ENCODE results near the gene MTNR1B. TPM values are rescaled to one million over a fixed set of nuclear protein-coding genes. Genes with fewer than 3 reads are reported as not detected.

MTNR1B gene
- total and polyA plus RNA-seq, 10 of the 15 experiments (the other 5 are each of a cell fraction or from before 2014, with no cell fraction given), result not detected

- TF ChIP-seq PAX8 (IDR thresholded peaks at IDR 0.05), result no peak
- TF ChIP-seq ZNF687 (IDR thresholded peaks at IDR 0.05), result no peak
- TF ChIP-seq MEF2A (IDR thresholded peaks at IDR 0.05; ENCODE audit: insufficient read depth, low read depth, low read length), result no peak
- TF ChIP-seq BHLHE40 (IDR thresholded peaks at IDR 0.05; ENCODE audit: borderline replicate concordance in 1 of 2, low read depth in 2 of 2, low read length in 1 of 2), result no peak
Measured at GRCh38 chr11:92978271-92979111, 9.0 kb downstream of the MTNR1B start (continued).

GRCh38 chr11:92979176-92979575 is 9.7 kb downstream of the MTNR1B start:
- CTCF ChIA-PET, result no interaction called here
- POLR2A ChIA-PET, result no interaction called here
- TF ChIP-seq SP1 (IDR thresholded peaks at IDR 0.05; ENCODE audit: low read depth, low read length), result no peak
- no peak for TF ChIP-seq CHD2 (IDR thresholded peaks at IDR 0.05; ENCODE audit: borderline replicate concordance, low read depth, low read length)
- no peak for TF ChIP-seq NFXL1 (IDR thresholded peaks at IDR 0.05; ENCODE audit: borderline replicate concordance)
- no peak for TF ChIP-seq POLR2AphosphoS5 (IDR thresholded peaks at IDR 0.05; ENCODE audit: low read length)
- no peak for TF ChIP-seq RCOR1 (conservative IDR thresholded peaks at IDR 0.05; ENCODE audit: low read depth, low read length)
- TF ChIP-seq NFIC (IDR thresholded peaks at IDR 0.05; ENCODE audit: low read depth, low read length), result no peak
- no peak for TF ChIP-seq STAT1 (conservative IDR thresholded peaks at IDR 0.05)
- TF ChIP-seq USF2 (IDR thresholded peaks at IDR 0.05; ENCODE audit: borderline replicate concordance, low read depth, low read length), result no peak
- no peak for TF ChIP-seq MTA3 (IDR thresholded peaks at IDR 0.05; ENCODE audit: borderline replicate concordance, low read length)
- no peak for TF ChIP-seq GATAD2B (conservative IDR thresholded peaks at IDR 0.05; ENCODE audit: low read depth)
- TF ChIP-seq USF1 (IDR thresholded peaks at IDR 0.05; ENCODE audit: borderline replicate concordance, extremely low read length, insufficient read depth, low read depth, low read length), result no peak
- TF ChIP-seq MXI1 (IDR thresholded peaks at IDR 0.05; ENCODE audit: low read depth, low read length), result no peak

More at GRCh38 chr11:92979176-92979575, 9.7 kb downstream of the MTNR1B start:
- Histone ChIP-seq H3K4me2 (ENCODE audit: control insufficient read depth, insufficient read depth) (no peak overlapping the region), H3K27ac (ENCODE audit: control insufficient read depth, insufficient read depth) (no peak overlapping the region), H3K79me2 (ENCODE audit: control insufficient read depth, insufficient read depth, low read length) (no peaks in the 10 kb centered on the region), H3K27me3 (replicated peaks in 1 of 2; ENCODE audit: control insufficient read depth in 2 of 2, insufficient read depth in 2 of 2, low read length in 1 of 2) (no peaks in the 10 kb centered on the region; a peak in 2 of 4 replicates), H2AFZ (ENCODE audit: control insufficient read depth, low read depth, low read length) (no peak overlapping the region), H3K36me3 (ENCODE audit: control insufficient read depth in 2 of 2, insufficient read depth in 2 of 2, low read length in 1 of 2) (no peaks in the 10 kb centered on the region), H3K4me1 (ENCODE audit: control insufficient read depth, insufficient read depth, low read length) (no peaks in the 10 kb centered on the region), H3K4me3 (no peak overlapping the region), H3K9ac (ENCODE audit: control insufficient read depth, insufficient read depth, low read length) (no peak overlapping the region), H4K20me1 (ENCODE audit: control insufficient read depth, insufficient read depth) (no peaks in the 10 kb centered on the region), H3K9me3 (replicated peaks; ENCODE audit: control insufficient read depth, insufficient read depth, low read length) (no peaks in the 10 kb centered on the region)
- FAIRE-seq (no peak), ATAC-seq (no peak), DNase-seq (ENCODE audit: low read depth, low spot score) (no peak)
- ChIA-PET RAD21 (ENCODE audit: unreplicated experiment) (no interaction called here), SMC1A (ENCODE audit: uncharacterized antibody, unreplicated experiment) (no interaction called here)
- in situ Hi-C loops (cut with MboI), result no loop called here
- intact Hi-C loops (cut with micrococcal nuclease; ENCODE audit: unreplicated experiment), result no loop called here
- no TSS peak for BruUV-seq (replicated peaks)
- WGBS (ENCODE audit: insufficient coverage, insufficient replicate concordance, low lambda C conversion rate, missing lambda C conversion rate), result 0% methylated on average over 1 of the region's 1 CpG
